ENCODE results near the gene NEK10. TPM values are rescaled to one million over a fixed set of nuclear protein-coding genes. Genes with fewer than 3 reads are reported as not detected.

NEK10 gene
- total RNA-seq, 2 donors from 2014 or later: 0.65 to 1.5 TPM

- intact Hi-C loops (cut with DNase I): no loop called here
- DNase-seq (ENCODE audit: low spot score): no peak
Observed at GRCh38 chr3:27201492-27201891, 167.7 kb downstream of the NEK10 start.

GRCh38 chr3:27200721-27201489, 168.3 kb downstream of the NEK10 start:
- intact Hi-C loops (cut with DNase I): no loop called here
- DNase-seq (ENCODE audit: low spot score): no peak

GRCh38 chr3:27194861-27195483, 174.2 kb downstream of the NEK10 start:
- intact Hi-C loops (cut with DNase I): no loop called here
- no peak for DNase-seq (ENCODE audit: low spot score)

- no peak for DNase-seq (ENCODE audit: low spot score)
- intact Hi-C loops (cut with DNase I): no loop called here
Observed at GRCh38 chr3:27193056-27193455, 176.1 kb downstream of the NEK10 start.

- no peak for DNase-seq (ENCODE audit: low spot score)
- intact Hi-C loops (cut with DNase I): no loop called here
Observed at GRCh38 chr3:27186013-27186412, 183.2 kb downstream of the NEK10 start.

- intact Hi-C loops (cut with DNase I): no loop called here
- no peak for DNase-seq (ENCODE audit: low spot score)
Observed at GRCh38 chr3:27185231-27185989, 183.8 kb downstream of the NEK10 start.

GRCh38 chr3:27184261-27184660, 184.9 kb downstream of the NEK10 start:
- DNase-seq (ENCODE audit: low spot score): no peak
- intact Hi-C loops (cut with DNase I): no loop called here

- no peak for DNase-seq (ENCODE audit: low spot score)
- intact Hi-C loops (cut with DNase I): no loop called here
Observed at GRCh38 chr3:27176256-27176655, 192.9 kb downstream of the NEK10 start.

GRCh38 chr3:27174530-27174929, 194.7 kb downstream of the NEK10 start:
- intact Hi-C loops (cut with DNase I): no loop called here
- DNase-seq (ENCODE audit: low spot score): no peak

GRCh38 chr3:27171113-27171512, 198.1 kb downstream of the NEK10 start:
- intact Hi-C loops (cut with DNase I): no loop called here
- DNase-seq (ENCODE audit: low spot score): no peak

- intact Hi-C loops (cut with DNase I): no loop called here
- DNase-seq (ENCODE audit: low spot score): no peak
Observed at GRCh38 chr3:27166888-27167287, 202.3 kb downstream of the NEK10 start.

GRCh38 chr3:27165321-27165721, 203.9 kb downstream of the NEK10 start:
- no peak for DNase-seq (ENCODE audit: low spot score)
- intact Hi-C loops (cut with DNase I): no loop called here

- intact Hi-C loops (cut with DNase I): no loop called here
Observed at GRCh38 chr3:27160779-27161287, 208.3 kb downstream of the NEK10 start.

GRCh38 chr3:27160146-27160545, 209.0 kb downstream of the NEK10 start:
- intact Hi-C loops (cut with DNase I): no loop called here
- DNase-seq (ENCODE audit: low spot score): no peak

More at GRCh38 chr3:27160779-27161287, 208.3 kb downstream of the NEK10 start:
- no peak for DNase-seq (ENCODE audit: low spot score)

- intact Hi-C loops (cut with DNase I): no loop called here
Observed at GRCh38 chr3:27147215-27147614, 222.0 kb downstream of the NEK10 start.

GRCh38 chr3:27146786-27147185, 222.4 kb downstream of the NEK10 start:
- intact Hi-C loops (cut with DNase I): no loop called here
- no peak for DNase-seq (ENCODE audit: low spot score)

More at GRCh38 chr3:27147215-27147614, 222.0 kb downstream of the NEK10 start:
- DNase-seq (ENCODE audit: low spot score): no peak

- no peak for DNase-seq (ENCODE audit: low spot score)
- intact Hi-C loops (cut with DNase I): no loop called here
Observed at GRCh38 chr3:27145719-27146118, 223.5 kb downstream of the NEK10 start.

GRCh38 chr3:27141668-27142067, 227.5 kb downstream of the NEK10 start:
- no peak for DNase-seq (ENCODE audit: low spot score)
- intact Hi-C loops (cut with DNase I): no loop called here

- intact Hi-C loops (cut with DNase I): loop anchor here in 1 of 2 donors (10.0 kb wide), 1 partner anchor 136 kb away; no protein-coding TSS in a partner anchor
- DNase-seq (ENCODE audit: low spot score): no peak
Observed at GRCh38 chr3:27138562-27138961, 230.6 kb downstream of the NEK10 start.

- DNase-seq (ENCODE audit: low spot score): no peak
- intact Hi-C loops (cut with DNase I): loop anchor here in 1 of 2 donors (10.0 kb wide), 1 partner anchor 137 kb away; no protein-coding TSS in a partner anchor
Observed at GRCh38 chr3:27138005-27138404, 231.2 kb downstream of the NEK10 start.

Data from posterior vena cava (tissue), 2 donors.